GM12874 (cell line): ENCODE measurements around the gene NEK1.

Experiments used
- CTCF ChIP-seq: IDR thresholded peaks from 2 replicates; pipeline ENCODE4 v1.5.1; 2011; ENCODE audit warnings: low read depth, mild to moderate bottlenecking, control low read depth, low read length, moderate library complexity; ENCODE audit not compliant: insufficient read depth

NEK1 gene

GRCh38 chr4:169436734-169437133 lies 175.6 kb downstream of the NEK1 start:
- no peak for TF ChIP-seq CTCF

- TF ChIP-seq CTCF = no peak
Measured at GRCh38 chr4:169428376-169428775, 184.0 kb downstream of the NEK1 start.

- no peak for TF ChIP-seq CTCF
Measured at GRCh38 chr4:169420291-169420690, 192.1 kb downstream of the NEK1 start.

GRCh38 chr4:169418846-169419245 lies 193.5 kb downstream of the NEK1 start:
- no peak for TF ChIP-seq CTCF

GRCh38 chr4:169417629-169418282 lies 194.6 kb downstream of the NEK1 start:
- TF ChIP-seq CTCF = no peak

GRCh38 chr4:169416997-169417396 lies 195.4 kb downstream of the NEK1 start:
- no peak for TF ChIP-seq CTCF

- no peak for TF ChIP-seq CTCF
Measured at GRCh38 chr4:169416461-169416860, 195.9 kb downstream of the NEK1 start.
